SK-N-SH treated with all-trans-retinoic acid at 6 μM for 48 hours (cell line): Measurements from ENCODE around the gene RLN2.

ENCODE experiments used
- ARNTL ChIP-seq: fragments of 450-650 bp; formaldehyde crosslinking; IDR thresholded peaks from 2 replicates; pipeline ENCODE4 v1.5.0; 2020; ENCODE audit warnings: low read depth, mild to moderate bottlenecking, moderate library complexity, borderline replicate concordance
- CREB5 ChIP-seq: fragments of 250-450 bp; sonication (Bioruptor Pico); IDR thresholded peaks from 2 replicates; pipeline ENCODE4 v1.5.1; 2020; ENCODE audit warnings: low read depth, mild to moderate bottlenecking, moderate library complexity
- PATZ1 ChIP-seq: fragments of 250-450 bp; sonication (Bioruptor Pico); IDR thresholded peaks from 2 replicates; pipeline ENCODE4 v1.8.0; 2020; ENCODE audit warnings: mild to moderate bottlenecking, moderate library complexity, borderline replicate concordance
- RARB ChIP-seq: fragments of 250-450 bp; sonication (Bioruptor Pico); IDR thresholded peaks from 2 replicates; pipeline ENCODE4 v1.8.0; 2021; ENCODE audit warnings: mild to moderate bottlenecking, moderate library complexity
- TCF4 ChIP-seq: fragments of 250-450 bp; sonication (Bioruptor Pico); IDR thresholded peaks from 2 replicates; pipeline ENCODE4 v1.8.0; 2021; ENCODE audit warnings: mild to moderate bottlenecking, moderate library complexity, borderline replicate concordance
- ZC3H10 ChIP-seq: fragments of 250-450 bp; sonication (Bioruptor Pico); IDR thresholded peaks from 2 replicates; pipeline ENCODE4 v1.5.1; 2021; ENCODE audit warnings: mild to moderate bottlenecking, moderate library complexity

- TF ChIP-seq CREB5 (CRISPR knock-in tag) = no peak
- TF ChIP-seq ARNTL (CRISPR knock-in tag) = no peak
- no peak for TF ChIP-seq TCF4
- TF ChIP-seq ZC3H10 (CRISPR knock-in tag) = no peak
- no peak for TF ChIP-seq PATZ1 (CRISPR knock-in tag)
- TF ChIP-seq RARB (CRISPR knock-in tag) = no peak
Measured at GRCh38 chr9:5263351-5264218, 40.9 kb downstream of the RLN2 start.
